NCI-H748 treated with DMSO at 0.1 percent for 48 hours (cell line): ENCODE data around the gene ITGB3BP.
"Not testable (repeated sequence)": the region's sequence is repeated elsewhere in the genome, so short reads cannot be mapped to it uniquely, and the experiment has no call there.

Source experiments
- DNase-seq: peaks from one replicate; lab custom pipeline; 2025; lab: John Stamatoyannopoulos, UW

The ITGB3BP gene, protein sequence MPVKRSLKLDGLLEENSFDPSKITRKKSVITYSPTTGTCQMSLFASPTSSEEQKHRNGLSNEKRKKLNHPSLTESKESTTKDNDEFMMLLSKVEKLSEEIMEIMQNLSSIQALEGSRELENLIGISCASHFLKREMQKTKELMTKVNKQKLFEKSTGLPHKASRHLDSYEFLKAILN

DNA sequence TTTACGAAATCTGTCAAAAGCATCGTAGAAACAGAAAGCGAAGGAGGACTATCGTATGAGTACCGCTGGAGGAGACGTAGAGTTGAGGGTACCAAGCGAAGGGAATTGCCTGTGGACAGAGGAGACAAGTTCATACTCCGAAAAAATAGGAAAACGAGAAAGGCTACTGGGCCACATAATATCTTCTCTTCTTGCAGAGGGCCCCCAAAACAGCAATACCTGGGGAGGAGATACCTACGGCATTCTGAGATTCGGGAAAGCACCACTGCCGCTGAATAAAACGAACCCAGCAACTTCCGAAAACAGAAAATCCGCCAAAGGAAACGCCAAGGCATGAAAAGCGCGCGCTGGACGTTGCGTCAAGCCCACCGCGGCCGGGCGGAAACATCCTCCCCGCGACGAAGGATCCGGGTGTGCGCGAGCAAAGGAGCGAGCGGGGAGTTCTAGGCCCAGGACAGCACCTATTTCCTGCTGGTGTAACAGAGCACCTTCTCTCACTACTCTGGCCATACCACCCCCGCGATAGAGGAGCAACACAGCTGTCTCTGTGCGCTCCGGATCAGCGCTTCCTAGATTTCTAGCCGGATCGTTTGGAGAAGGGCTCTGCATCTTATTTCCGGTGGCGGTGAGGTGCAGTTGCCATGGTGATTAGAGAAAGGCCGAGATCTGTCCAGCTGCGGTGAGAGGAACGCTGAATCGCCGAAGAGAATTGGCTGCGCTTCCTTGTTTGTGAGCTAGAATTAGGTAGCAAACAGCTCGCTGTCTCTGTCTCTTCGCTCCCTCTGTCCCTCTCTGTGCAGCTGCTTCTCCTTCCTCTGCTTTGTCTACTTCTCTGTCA lies at the start of gene ITGB3BP, which contains the start of gene EFCAB7:
ITGB3BP (minus strand) TSS at position 335 of the 838 bp plus-strand sequence; CDS start at position 243, 92 bp downstream.
EFCAB7 (plus strand) TSS at position 635 of the 838 bp plus-strand sequence. CDS start 2,048 bp downstream, outside the sequence.
- DNase-seq = peak; percentile 93

- not testable (repeated sequence) for DNase-seq
These were observed 49.7 kb upstream of the ITGB3BP start for GRCh38 chr1:63572686-63573085.

- no peak for DNase-seq
These were observed 46.8 kb upstream of the ITGB3BP start for GRCh38 chr1:63569640-63570316.

GRCh38 chr1:63569068-63569467 lies 46.0 kb upstream of the ITGB3BP start:
- no peak for DNase-seq

GRCh38 chr1:63563745-63564144 lies 40.7 kb upstream of the ITGB3BP start:
- DNase-seq = no peak

DNA sequence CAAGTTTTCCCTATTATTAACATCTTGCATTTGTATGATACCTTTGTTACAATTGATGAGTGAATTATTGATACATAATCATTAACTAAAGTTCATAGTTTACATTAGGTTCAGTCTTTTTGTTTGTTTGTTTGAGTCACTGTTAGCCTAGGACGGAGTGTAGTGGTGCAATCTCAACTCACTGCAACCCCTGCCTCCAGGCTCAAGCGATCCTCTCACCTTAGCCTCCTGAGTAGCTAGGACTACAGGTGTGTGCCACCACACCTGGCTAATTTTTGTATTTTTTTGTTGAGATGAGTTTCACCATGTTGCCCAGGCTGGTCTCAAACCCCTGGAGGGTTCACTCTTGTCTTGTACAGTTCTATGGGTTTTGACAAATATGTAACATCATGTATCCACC lies 36.3 kb upstream of the ITGB3BP start:
- DNase-seq = no peak

GRCh38 chr1:63557365-63557987 lies 34.5 kb upstream of the ITGB3BP start:
- no peak for DNase-seq

DNA sequence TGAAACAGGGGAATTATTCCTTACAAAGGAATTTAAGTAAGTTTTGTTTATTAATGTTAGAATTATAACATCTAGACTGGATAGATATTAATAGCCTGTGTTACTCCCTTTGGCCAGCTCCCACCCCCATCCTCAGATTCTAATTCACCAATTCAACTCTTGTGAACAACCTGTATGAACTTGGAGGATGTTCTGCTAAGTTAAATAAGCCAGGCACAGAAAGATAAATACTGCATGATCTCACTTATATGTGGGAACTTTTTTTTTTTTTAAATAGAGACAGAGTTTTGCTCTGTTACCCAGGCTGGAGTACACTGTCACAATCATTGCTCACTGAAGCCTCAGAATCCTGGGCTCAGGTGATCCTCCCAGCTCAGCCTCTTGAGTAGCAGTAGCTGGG lies 32.5 kb upstream of the ITGB3BP start:
- DNase-seq = no peak

GRCh38 chr1:63548877-63549276 lies 25.9 kb upstream of the ITGB3BP start:
- DNase-seq = no peak

DNA sequence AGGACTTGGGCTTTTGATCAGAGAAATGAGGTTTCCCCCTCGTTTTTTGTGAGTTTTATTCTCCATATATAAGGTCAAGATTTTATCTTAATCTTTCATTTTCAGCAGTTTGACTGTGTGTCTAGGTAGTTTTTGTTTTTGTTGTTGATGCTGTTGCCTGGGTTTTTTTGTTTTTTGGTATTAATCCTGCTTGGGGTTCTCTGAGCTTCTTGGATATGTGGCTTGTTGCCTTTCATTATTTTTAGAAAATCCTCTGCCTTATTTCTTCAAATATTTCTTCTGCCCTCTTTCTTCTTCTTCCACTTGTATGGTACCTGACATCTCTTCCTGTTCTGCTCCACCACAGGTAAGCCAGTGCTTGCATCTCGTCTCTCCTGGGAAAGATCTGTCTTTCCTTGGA lies 25.3 kb upstream of the ITGB3BP start:
- no peak for DNase-seq

DNA sequence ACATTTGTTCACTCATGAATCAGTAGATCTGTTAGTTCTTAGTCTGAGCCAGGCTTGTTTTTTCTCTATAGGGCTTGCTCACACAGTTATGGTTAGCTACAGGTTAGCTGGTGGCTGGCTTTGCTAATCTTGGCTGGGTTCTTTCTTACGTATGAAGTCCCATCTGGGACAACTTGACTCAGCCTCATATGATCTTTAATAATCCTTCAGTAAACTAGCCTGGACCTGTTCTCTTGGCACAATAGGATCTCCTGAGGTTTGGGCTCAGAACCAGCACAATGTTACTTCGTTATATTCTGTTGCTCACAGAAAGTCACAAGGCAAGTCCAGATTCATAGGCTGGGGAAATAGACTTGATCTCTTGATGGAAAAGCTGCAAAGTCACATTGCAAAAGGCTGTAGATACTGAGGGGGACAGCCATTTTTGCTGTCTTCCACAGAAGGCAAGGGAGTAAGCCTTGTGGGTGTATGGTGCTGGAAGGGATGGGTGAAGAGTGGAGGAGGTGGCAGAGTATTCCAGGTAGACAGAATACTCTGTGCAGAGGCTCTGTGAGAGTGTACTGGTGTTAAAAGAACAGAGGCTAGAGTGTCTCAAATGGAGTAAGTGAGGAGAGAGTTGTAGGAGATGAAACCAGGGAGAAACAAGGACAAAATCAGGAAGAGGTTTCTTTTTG lies 24.7 kb upstream of the ITGB3BP start:
- no peak for DNase-seq

DNA sequence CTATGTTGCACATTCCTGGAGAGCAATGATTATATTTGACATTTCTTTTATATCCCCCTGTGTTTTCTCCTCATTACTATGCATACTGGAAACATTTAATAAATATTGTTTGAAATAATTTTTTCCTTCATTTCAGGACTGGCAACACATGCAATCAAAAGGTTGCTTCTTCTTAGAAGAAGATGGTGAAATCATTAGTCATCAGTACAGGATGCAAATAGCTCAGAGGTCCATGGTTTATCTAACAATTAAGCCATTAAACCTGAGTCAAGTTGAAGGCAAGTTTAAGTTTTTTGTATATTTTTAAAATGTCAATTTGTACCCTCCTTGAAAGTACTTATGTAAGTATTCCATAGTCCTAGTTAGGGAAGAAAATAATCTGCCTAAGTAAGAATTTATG lies 22.8 kb upstream of the ITGB3BP start:
- no peak for DNase-seq

GRCh38 chr1:63537940-63538339 lies 14.9 kb upstream of the ITGB3BP start:
- no peak for DNase-seq

- DNase-seq = no peak
These were observed 14.0 kb upstream of the ITGB3BP start for GRCh38 chr1:63537006-63537405.

GRCh38 chr1:63534406-63534805 lies 11.4 kb upstream of the ITGB3BP start:
- no peak for DNase-seq

GRCh38 chr1:63533931-63534330 lies 10.9 kb upstream of the ITGB3BP start:
- DNase-seq = no peak

DNA sequence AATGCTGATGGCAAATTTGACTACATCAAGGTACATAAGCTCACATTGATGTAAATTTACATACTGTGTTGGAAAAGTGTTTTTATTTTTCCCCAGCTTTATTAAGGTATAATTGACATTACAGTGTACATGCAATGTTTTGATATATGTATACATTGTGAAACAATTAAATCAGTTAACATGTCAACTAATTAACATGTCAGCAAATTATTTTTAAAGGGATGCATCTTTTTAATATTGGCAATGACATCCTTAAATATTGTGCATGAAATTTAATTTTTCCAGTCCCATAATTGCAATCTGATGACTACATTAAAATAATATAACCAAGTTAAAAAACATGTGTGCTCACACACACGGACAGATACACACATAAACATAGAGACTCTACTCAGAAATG lies 9.7 kb upstream of the ITGB3BP start:
- DNase-seq = no peak

DNA sequence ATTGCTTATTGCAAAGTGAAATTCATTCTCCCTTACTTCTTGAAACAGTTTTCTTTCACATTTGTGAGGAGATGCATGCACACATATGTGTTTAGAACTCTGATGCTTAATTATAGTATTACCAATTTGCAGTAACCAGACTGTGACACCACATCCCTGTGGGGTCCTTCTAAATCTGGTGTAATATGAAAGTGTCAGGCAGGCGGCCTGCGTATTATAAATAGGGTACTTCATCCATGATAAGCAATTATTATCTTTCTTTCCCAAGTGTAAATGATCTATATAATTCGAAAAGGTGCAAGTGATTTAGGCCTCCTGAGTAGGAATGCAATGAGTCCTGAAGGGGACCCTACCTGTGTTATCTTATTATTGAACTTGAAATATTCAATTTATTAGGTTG lies 1.2 kb upstream of the ITGB3BP start:
- no peak for DNase-seq

GRCh38 chr1:63523738-63524137 lies 713 bp upstream of the ITGB3BP start:
- DNase-seq = no peak

DNA sequence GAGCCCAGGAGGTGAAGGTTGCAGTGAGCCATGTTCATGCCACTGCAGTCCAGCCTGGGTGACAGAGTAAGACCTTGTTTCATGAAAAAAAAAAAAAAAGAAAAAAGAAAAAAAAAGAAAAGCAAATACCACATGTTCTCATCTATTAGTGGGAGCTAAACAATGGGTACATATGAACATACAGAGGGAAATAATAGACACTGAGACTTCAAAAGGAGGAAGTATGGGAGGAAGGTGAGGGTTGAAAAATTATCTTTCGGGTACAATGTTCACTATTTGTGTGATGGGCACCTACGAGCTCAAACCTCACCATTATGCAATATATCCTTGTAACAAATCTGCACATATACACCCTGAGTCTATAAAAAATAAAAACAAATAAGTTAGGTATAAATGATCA lies 6.4 kb downstream of the ITGB3BP start:
- no peak for DNase-seq

GRCh38 chr1:63512584-63512983 lies 10.4 kb downstream of the ITGB3BP start:
- DNase-seq = no peak

DNA sequence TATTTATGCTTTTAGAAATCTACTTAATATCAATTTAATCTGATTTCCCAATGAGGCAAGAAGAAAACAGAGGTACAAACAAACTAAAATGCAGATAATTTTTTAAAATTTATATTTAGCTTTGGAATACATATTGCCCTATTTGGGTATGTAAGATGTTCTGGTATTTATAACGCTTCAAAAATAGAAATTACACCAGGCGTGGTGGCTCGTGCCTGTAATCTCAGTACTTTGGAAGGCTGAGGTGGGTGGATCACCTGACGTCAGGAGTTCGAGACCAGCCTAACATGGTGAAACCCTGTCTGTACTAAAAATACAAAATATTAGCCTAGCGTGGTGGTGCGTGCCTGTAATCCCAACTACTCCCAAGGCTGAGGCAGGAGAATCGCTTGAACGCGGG lies 13.3 kb downstream of the ITGB3BP start:
- DNase-seq = no peak
